Stimulated activated CD4-positive, alpha-beta T cell treated with anti-CD3 and anti-CD28 coated beads, Interleukin-4, amount 100 ng/mL, for 4 hours (primary cell): ENCODE results near the gene GATAD1.
"Not testable (repeated sequence)": the region's sequence is repeated elsewhere in the genome, so short reads cannot be mapped to it uniquely, and the experiment has no call there.

Source experiments
- DNase-seq, 2 experiments: peaks; one replicate each; pipeline ENCODE4 v3.0.0-alpha.2; 2020

Gene GATAD1

DNA sequence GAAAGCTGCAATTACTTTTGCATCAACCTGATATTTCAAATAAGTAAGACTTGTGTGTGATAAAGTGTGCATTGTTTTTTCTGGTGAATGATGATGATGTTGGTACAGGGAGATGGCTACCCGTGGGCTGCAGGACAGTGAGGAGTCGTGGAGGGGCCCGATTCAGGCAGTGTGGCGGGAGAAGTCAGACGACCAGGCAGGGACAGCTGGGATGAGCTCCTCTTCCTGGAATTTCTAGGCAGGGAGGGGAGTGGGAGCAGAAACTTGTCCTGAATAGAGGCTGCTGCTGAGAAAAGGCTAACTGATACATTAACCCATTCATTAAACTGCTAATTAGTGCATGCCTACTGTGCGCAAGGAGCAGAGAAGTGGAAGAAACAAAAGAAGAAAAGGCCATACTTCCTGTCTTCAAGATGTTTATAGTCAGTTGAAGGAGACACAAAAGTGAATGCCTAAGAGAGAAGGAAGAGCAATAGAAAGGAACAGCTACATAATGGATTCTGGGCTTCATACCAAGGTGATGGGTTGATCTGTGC, 9.3 kb upstream of the GATAD1 start:
- DNase-seq = no peak

DNA sequence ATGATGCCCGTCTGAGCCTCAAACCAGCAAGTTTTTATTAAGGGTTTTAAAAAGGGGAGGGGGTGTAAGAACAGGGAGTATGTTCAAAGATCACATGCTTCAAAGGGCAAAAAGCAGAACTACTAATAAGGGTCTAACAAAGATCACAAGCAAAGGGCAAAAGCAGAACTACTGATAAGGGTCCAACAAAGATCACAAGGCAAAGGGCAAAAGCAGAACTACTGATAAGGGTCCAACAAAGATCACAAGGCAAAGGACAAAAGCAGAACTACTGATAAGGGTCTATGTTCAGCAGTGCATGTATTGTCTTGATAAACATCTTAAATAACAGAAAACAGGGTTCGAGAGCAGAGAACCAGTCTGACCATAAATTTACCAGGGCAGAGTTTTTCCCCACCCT, 4.6 kb upstream of the GATAD1 start:
- DNase-seq = not testable (repeated sequence)

DNA sequence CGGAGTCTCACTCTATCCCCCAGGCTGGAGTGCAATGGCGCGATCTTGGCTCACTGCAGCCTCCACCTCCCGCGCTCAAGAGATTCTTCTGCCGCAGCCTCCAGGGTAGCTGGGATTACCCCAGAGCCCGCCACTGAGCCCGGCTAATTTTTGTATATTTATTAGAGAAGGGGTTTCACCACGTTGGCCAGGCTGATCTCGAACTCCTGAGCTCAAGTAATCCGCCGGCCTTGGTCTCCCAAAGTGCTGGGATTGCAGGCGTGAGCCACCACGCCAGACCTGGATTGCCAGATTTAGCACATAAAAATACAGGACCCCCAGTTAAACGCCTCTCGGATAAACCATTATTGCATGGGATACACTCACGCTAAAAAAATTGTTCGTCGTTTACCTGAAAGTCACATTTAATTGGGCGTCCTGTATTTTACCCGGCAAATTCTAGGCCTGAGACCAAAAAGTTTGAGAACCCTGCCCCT, 375 bp upstream of the GATAD1 start:
- no peak for DNase-seq

DNA sequence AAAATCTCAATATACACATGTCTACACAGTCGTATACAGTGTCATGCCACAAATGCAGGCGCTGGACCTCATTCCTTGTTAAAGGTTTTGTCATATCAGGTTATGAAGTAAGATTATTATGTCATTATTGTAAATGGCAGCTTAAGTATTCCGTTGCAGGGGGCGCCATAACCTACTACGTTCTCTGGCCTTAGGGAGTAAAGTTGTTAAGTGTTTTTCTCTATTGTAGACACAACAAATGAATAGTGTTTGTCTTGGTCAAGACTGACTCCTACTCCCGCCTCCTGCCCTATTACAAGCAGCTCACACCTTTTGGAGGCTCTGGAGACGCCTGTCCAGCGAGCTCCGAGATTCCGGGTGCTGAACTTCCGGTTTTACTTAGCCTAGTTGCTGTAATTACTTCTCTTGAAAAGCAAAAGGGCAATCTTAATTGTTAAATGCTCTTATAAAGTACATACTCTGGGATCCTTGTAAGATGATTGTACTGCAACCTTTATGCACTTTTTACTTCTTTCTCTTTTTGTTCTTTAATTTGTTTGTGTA, 994 bp downstream of the GATAD1 start:
- DNase-seq = peak; percentile 36 to 50

DNA sequence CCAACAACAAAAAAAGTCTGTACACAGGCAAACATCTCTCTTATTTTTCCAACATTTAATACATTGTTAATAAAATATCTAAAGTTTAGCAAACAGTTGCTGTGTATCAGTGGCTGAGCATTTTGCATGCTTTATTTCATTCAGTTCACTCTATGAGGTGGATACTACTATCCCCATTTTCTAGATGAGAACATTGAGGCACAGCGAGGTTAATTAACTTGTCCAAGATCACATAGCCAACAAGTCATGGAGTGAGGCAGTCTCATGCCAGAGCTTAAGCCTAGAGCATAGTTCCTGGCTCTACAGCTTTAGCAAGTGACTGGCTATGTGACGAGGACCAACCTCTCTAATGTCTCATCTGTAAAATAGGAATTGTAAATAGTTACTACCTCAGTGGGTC, 4.4 kb downstream of the GATAD1 start:
- no peak for DNase-seq

DNA sequence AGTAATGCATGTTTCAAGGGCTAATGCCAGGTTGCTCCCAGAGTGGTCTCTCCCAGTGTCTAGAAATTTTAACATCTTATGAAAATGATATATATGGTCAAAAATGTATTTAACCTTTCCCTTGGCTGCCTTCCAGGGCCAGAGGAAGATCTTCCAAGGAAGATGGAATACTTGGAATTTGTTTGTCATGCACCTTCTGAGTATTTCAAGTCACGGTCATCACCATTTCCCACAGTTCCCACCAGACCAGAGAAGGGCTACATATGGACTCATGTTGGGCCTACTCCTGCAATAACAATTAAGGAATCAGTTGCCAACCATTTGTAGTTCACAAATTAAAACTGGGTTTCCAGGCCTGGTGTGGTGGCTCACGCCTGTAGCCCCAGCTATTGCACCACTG, 9.0 kb downstream of the GATAD1 start:
- no peak for DNase-seq

DNA sequence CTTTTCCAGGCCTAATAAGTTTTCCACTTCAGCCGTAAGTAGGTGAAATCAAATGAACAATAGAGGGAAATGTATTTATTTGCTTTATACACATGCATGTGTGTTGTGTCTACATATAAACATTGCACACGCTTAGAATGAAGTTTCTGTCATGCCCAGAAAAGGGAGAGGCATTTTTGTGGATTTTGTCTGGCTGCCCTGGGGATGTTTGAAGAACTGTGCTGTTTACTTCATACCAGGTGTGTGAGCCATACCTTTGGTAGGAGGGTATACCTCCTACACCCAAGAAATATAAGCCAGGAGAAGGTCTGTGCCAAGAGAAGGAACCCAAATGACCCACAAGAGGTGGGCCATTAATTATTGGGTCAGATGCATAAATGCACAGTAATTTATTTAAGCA, 12.8 kb downstream of the GATAD1 start:
- no peak for DNase-seq

DNA sequence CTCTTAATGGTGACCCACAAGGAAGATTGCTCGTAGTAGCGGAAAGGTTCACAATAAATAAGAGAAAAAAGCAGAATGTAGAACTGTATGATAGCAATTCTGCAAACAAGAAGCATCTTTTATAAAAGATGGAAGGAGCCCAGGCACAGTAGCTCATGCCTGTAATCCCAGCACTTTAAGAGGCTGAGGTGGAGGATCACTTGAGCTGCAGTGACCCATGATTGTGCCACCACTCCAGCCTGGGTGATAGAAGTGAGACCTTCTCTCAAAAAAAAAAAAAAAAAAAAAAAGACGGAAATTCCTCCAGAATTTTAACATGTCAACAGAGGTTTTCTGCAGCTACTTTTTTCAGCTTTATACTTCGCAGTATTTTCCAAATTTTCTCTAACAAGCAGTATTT, 13.2 kb downstream of the GATAD1 start:
- no peak for DNase-seq

DNA sequence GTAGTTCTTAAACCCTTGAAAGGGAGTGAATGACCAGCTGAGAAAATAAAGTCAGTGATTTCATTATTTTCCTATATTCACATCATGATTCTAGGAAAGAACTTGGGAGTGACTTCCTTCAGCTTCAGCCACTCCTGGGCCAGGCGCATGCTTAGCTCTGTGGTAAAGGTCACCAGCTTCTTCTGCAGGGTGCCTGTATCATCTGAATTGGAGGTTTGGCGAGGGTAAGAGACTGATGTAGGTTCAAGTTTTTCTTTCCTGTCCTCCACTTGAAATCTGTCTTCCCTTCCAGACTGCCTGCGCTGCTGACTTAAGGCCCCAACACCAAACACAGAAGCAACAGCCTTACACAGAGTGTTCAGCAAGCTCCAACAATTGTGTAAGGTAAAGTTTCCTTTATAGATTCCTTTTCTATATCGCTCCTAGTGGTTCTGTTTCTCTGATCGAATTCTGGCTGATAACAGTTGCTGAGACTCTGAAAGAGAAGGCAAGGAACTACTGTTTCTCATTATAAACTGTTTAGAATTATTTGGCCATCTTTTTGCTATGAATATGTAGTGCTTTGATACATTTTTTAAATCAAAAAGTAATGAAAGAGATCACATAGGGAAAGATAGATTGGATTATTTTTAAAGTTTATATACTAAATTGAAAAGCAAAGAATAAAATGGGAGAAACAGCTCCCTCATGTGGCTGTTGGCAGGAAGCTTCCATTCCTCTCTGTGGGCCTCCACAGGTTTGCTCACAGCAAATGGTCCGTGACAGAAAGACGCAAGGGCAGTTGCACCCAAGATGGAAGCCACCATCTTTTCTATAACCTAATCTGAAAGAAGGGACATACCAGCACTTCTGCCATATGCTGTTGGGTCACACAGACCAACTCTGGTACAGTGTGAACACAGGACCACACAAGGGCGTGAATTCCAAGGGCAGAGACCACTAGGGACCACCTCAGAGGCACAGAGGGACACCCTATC, 14.0 kb downstream of the GATAD1 start:
- peak in 1 of 2 experiments; percentile 3 for DNase-seq

DNA sequence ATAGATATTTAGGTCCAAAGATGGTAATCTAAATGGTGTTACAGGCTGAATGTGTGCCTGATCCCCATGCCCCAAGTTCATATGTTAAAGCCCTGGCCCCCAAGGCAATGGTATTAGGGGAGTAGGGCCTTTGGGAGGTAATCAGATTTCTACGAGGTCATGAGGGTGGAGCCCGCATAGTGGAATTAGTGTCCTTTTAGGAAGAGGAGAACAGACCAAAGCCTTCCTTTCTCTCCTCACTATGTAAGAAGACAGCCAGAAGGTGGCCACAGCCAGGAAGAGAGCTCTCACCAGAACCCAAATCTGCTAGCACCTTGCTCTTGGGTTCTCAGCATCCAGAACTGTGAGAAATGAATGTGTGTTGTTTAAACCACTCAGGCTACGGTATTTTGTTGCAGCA, 15.3 kb downstream of the GATAD1 start:
- no peak for DNase-seq

DNA sequence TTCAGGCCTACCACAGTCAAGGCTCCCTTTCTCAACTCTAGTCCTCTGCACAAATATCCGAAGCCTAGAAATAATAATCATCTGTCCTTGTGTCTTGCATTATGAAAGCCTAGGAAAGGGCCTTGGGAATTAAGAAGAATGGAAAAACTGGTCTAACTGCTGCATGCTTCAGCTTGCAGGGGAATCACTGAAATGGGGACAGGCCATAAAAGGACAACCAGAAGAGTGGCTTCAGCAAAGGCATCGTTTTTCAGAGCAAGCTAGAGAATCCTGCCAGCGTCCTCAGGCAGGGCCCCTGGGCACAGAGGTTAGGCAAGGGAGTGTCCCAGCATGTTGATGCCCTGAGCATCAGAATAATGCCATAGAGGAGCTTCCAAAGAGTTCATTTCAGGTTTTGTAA, 17.2 kb downstream of the GATAD1 start:
- no peak for DNase-seq

DNA sequence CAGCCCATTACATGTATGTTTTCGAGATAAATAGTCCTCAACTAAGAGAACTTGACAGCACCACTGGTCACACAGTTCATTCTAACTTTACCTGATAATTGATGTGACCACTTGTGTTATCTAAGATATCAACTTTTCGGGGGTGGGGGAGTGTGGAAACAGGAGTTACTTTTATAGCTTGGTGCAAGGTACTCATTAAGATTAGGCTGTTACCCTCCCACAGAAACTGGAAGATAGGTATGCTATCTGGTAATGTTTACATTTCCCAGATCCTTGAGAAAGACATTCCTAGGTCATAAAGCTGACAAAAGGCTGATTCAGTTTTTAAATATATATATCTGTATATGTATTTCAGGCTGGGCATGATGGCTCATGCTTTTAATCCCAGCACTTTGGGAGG, 19.4 kb downstream of the GATAD1 start:
- no peak for DNase-seq

DNA sequence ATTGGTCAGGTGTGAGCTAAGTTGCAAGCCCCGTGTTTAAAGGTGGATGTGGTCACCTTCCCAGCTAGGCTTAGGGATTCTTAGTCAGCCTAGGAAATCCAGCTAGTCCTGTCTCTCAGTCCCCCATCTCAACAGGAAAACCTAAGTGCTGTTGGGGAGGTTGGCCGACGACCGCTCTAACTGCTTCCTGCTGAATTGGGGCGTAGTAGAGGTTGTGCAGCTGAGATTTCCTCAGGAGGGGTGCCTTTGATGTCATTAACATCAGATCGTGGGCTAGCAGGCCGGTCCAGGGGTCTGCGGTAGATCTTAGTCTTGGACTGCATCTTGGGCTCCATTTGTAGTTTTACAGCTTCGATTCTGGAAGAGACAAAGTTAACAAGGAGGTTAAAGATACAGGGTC, 21.3 kb downstream of the GATAD1 start:
- DNase-seq = not testable (repeated sequence)

DNA sequence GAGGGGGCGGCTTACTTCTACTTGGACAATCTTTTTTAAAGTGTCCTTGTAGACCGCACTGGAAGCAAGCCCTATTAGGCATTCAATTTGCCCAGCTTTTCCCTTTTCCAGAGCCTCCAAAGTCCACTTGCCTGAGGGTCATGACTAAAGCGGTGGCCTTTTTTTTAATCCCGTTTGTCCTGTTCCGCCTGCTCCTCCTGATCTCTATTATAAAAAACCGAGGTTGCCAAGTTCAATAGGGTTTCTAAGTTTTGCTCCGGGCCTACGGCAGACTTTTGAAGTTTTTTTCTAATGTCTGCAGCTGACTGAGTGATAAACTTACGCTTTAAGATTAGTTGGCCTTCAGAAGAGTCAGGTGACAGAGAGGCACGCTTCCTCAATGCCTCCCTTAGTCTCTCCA, 26.7 kb downstream of the GATAD1 start:
- DNase-seq = not testable (repeated sequence)

DNA sequence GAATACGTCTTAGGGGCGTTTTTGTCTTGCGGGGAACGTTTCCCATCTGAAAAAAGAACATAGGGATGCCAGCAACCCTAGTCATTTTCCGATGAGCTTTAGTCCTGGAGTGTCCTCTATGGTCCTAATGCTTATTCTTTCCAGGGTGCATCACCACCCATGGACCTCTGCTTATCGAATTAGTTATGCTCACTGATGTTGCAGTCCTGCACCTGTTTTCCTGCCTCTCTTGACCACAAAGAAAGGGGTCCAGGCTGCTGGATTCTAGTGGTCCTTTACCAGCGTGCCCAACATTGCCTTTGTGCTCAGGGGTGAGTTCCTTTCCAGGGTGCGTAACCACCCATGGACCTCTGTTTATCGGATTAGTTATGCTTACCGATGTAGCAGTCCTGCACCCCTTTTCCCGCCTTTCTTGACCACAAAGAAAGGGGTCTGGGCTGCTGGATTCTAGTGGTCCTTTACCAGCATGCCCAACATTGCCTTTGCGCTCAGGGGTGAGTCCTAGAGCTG, 28.0 kb downstream of the GATAD1 start:
- DNase-seq = not testable (repeated sequence)

DNA sequence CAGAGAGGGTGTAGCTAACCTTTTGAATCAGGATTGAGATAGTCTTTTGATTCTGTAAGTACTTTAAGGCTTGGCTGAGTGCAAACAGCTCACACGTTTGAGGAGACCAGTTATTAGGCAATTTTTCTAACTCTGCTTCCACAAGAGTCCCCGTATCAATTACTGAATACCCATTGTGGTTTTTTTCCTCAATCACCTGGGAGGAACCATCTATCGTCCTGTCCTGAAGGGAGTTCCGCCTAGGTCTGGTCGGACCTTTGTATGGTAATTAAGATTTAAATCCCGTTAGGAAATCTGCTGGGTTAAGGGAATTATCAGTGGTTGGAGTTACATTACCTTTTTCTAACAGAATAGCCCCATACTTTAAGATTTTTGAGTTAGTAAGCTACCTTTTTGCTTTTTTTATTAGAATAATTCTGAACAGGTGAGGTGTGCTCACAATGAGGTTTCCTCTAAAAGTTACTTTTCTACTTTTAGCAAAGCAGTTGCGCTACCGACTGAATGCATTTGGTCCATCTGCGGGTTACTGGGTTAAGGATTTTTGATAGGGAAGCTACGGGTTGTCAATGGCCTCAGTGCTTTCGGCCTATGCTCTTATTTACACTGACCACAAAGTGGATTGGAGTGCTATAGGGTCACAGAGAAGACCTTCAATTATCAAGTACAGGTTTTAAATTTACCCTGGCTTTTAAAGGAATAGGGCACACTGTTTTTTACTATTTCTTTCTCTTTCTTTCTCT, 28.7 kb downstream of the GATAD1 start:
- not testable (repeated sequence) for DNase-seq

DNA sequence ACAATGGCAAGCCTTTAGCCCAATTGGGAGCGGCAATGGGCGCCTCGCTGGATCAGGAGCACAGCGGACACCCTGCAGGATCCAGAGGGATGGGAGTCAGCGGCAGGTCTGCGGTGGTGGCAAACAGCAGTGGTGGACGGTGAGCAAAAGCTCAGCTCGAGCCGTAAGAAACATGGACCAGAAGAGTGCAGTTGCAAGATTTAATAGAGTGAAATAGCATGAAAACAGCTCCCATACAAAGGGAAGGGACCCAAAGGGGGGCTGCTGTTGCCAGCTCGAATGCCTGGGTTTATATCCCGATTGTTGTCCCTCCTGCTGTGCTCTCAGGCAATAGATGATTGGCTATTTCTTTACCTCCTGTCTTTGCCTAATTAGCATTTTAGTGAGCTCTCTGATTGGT, 30.4 kb downstream of the GATAD1 start, which contains the start of gene ERVW-1:
Gene ERVW-1 (minus strand): TSS at position 266 of the 400 bp plus-strand sequence. CDS start 7,565 bp downstream, outside the sequence.
- DNase-seq = not testable (repeated sequence)

DNA sequence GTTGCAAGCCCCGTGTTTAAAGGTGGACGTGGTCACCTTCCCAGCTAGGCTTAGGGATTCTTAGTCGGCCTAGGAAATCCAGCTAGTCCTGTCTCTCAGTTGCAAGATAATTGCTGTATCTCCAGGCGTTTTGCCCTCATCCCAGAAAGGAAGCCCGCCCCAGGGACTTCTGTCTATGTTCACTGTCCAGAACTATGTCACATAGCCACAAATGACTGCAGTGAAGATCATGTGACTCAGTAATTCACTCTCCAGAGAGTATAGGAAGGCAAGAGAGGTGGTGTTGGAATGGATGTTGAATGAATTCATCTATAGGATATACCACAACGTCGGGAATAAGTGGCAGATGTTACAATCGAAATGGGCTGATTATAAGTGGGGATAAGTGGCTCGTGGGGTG, 30.8 kb downstream of the GATAD1 start:
- DNase-seq = no peak

DNA sequence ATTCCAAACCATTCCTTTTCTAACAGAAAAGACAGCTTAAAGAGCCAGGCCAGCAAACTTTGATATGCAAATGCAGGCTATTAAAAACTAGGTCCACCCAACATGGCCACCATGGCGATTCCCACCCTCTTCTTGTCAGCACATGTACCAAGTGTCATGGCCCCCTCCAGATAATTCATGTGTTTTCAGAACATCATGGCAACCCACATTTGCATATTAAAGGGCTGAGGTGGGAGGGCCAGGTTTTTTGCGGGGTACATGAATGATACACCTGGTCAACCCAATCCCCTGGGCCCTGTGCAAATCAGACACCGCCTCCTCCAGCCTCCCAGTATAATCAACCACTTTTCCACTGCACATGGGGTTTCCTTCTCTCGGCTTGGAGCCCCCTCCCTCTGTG, 31.4 kb downstream of the GATAD1 start:
- no peak for DNase-seq

DNA sequence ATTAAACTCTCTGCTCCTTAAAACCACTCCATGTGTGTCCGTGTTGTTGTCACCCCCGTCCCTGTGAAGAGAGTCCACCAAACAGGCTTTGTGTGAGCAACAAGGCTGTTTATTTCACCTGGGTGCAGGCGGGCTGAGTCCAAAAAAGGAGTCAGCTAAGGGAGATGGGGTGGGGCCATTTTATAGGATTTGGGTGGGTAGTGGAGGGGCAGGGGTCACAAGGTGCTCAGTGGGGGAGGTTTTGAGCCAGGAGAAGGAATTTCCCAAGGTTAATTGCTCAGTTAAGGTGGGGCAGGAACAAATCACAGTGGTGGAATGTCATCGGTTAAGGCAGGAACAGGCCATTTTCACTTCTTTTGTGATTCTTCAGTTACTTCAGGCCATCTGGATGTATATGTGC, 31.9 kb downstream of the GATAD1 start:
- not testable (repeated sequence) for DNase-seq

DNA sequence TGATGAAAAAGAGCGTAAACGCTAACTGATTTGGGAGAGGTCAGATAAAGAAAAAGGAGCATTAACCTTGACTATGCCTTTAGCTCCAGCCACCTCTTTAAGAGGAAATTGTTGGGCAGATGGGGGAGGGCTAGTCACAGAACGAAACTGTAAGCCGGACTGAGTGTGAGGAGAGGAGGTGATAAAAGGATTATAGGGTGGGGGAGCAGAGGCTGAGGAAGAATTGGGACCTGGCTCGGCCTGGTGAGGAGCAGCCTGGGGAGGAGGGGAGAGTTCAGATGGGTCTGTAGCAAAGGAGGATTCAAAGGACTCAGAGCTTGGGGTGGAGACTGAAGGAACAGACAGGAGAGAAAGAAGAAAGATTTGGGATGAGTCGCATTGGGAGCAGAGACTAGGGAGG, 36.3 kb downstream of the GATAD1 start:
- DNase-seq = not testable (repeated sequence)

DNA sequence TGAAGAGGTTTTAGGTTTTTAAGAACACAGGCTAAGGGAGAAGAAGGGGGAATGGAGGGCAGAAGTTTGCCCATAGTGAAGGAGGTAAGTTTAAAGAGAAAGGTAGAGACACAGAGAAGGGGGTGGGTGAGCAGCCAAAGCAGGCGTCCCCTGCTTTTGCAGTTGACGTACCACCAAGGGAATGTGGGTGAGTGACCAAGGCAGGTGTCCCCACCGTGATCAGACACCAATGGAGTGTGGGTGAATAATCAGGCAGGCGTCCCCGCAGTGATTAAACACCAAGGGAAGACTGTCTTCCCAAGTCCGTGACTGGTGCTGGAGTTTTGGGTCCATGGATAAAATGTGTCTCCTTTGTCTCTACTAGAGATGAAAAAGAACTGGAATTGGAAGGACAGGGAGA, 36.9 kb downstream of the GATAD1 start:
- DNase-seq = not testable (repeated sequence)
